ENCODE measurements around the gene FAM209A.
"Not testable (repeated sequence)": the region's sequence is repeated elsewhere in the genome, so short reads cannot be mapped to it uniquely, and the experiment has no call there.

The FAM209A gene

DNA sequence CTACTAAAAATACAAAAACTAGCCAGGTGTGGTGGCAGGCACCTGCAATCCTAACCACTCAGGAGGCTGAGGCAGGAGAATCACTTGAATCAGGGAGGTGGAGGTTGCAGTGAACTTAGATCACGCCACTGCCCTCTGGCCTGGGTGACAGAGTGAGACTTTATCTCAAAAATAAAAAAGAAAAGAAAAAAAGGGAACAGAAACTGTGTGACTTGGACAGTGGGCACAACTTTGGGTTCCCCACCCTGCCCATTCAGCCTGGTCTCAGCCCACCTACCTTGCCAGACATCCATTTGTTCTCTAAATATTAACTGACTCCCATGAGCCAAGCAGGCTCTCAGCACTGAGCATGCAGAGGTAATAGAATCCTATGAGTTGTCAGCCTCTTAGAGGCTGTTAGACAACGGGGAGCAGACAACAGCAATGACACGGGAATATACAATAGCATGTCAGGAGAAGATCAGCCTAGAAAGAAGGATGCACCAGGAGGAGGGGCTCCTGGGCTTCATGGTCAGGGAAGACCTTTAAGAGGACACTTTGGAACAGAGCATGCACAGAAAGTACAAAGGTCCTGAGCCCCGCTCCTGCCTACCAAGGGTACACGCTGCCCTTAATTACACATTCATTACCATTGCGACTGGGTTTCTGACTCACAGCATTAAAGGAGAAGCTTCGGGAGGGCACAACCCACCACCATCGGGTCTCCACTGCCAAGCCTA, 28.5 kb downstream of the FAM209A start:
- no peaks in the 10 kb centered on the region for H4K20me1 ChIP-seq (ENCODE audit: insufficient read depth, low read length)
- H3K9ac ChIP-seq (ENCODE audit: low read length) = peak overlapping the region; percentile 9; the same call in 1 of the 2 replicates
- H3K4me3 ChIP-seq (ENCODE audit: low read length) = peak overlapping the region; percentile 36
- peak overlapping the region; percentile 56; the same call in 1 of the 2 replicates for H2AFZ ChIP-seq (ENCODE audit: low read depth, low read length)
- H3K27ac ChIP-seq (ENCODE audit: low read length) = peak overlapping the region; percentile 31
- H3K4me2 ChIP-seq (ENCODE audit: low read length) = peak overlapping the region; percentile 63
- TF ChIP-seq, protein P1, sequence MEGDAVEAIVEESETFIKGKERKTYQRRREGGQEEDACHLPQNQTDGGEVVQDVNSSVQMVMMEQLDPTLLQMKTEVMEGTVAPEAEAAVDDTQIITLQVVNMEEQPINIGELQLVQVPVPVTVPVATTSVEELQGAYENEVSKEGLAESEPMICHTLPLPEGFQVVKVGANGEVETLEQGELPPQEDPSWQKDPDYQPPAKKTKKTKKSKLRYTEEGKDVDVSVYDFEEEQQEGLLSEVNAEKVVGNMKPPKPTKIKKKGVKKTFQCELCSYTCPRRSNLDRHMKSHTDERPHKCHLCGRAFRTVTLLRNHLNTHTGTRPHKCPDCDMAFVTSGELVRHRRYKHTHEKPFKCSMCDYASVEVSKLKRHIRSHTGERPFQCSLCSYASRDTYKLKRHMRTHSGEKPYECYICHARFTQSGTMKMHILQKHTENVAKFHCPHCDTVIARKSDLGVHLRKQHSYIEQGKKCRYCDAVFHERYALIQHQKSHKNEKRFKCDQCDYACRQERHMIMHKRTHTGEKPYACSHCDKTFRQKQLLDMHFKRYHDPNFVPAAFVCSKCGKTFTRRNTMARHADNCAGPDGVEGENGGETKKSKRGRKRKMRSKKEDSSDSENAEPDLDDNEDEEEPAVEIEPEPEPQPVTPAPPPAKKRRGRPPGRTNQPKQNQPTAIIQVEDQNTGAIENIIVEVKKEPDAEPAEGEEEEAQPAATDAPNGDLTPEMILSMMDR (IDR thresholded peaks at IDR 0.05; ENCODE audit: low read depth, low read length) = no peak
- no peak for TF ChIP-seq EZH2phosphoT487 (IDR thresholded peaks at IDR 0.05; ENCODE audit: low read depth)
- peaks cover 42% of the 10 kb centered on the region for H3K4me1 ChIP-seq (ENCODE audit: low read length)
- H3K9me3 ChIP-seq (ENCODE audit: insufficient read depth, low read length) = no peaks in the 10 kb centered on the region
- H3K36me3 ChIP-seq (replicated peaks; ENCODE audit: low read depth, low read length) = no peaks in the 10 kb centered on the region
- peaks cover 16% of the 10 kb centered on the region for H3K27me3 ChIP-seq (ENCODE audit: low read depth, low read length)
- H3K79me2 ChIP-seq (ENCODE audit: low read length) = no peaks in the 10 kb centered on the region

DNA sequence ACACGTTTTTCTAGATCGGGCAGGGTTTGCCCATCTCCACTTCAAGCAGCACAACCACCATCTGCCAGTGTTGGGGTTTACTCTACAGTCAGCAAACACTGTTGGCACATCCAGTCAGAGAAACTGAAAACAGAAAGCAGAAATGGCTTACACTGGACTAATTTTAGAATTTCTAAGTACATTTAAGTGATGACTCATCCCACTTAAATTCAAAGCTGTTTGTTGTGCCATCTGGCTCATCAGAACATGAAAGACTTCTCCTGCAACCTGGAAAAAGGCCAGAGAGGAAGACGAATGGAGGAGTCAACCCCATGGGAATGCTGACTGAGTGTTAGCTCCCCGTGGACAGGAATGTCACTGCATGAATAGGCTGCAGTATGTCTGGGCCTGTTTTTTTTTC, 30.3 kb downstream of the FAM209A start:
- Histone ChIP-seq H3K9me3 (ENCODE audit: insufficient read depth, low read length) (no peaks in the 10 kb centered on the region), H3K27ac (ENCODE audit: low read length) (peak overlapping the region; percentile 64), H3K27me3 (ENCODE audit: low read depth, low read length) (peaks cover 10% of the 10 kb centered on the region), H2AFZ (ENCODE audit: low read depth, low read length) (no peak overlapping the region), H3K9ac (ENCODE audit: low read length) (peak overlapping the region; percentile 7; the same call in 1 of the 2 replicates), H3K36me3 (replicated peaks; ENCODE audit: low read depth, low read length) (no peaks in the 10 kb centered on the region), H4K20me1 (ENCODE audit: insufficient read depth, low read length) (no peaks in the 10 kb centered on the region), H3K4me1 (ENCODE audit: low read length) (peaks cover 42% of the 10 kb centered on the region), H3K4me3 (ENCODE audit: low read length) (peak overlapping the region; percentile 39), H3K79me2 (ENCODE audit: low read length) (no peaks in the 10 kb centered on the region), H3K4me2 (ENCODE audit: low read length) (peak overlapping the region; percentile 68)
- no peak for TF ChIP-seq EZH2phosphoT487 (IDR thresholded peaks at IDR 0.05; ENCODE audit: low read depth)
- TF ChIP-seq, protein P1 (IDR thresholded peaks at IDR 0.05; ENCODE audit: low read depth, low read length) = no peak

DNA sequence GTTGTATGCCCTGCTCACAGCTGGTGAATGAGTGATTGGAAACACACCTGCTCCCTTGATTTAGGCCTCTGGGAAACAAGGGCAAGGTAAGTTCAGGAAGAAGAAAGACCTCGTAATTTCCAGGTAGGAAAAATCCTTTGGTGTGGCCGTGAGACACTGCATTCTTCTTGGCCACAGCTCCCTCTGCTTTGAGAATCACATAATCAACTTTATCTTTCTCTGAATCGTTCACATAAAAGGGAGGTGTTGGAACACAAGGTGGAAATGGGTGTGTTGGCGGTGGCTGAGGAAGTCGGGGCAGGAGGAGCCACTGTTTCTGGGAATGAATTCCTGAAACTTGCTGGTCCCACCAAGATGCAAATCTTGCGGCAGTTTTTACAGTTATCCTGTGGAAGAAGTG, 34.4 kb downstream of the FAM209A start:
- Histone ChIP-seq H3K4me2 (ENCODE audit: low read length) (no peak overlapping the region), H3K9ac (ENCODE audit: low read length) (no peak overlapping the region), H4K20me1 (ENCODE audit: insufficient read depth, low read length) (no peaks in the 10 kb centered on the region), H3K79me2 (ENCODE audit: low read length) (no peaks in the 10 kb centered on the region), H3K36me3 (replicated peaks; ENCODE audit: low read depth, low read length) (no peaks in the 10 kb centered on the region), H3K27ac (ENCODE audit: low read length) (no peak overlapping the region), H3K4me1 (ENCODE audit: low read length) (peaks cover 16% of the 10 kb centered on the region), H3K9me3 (ENCODE audit: insufficient read depth, low read length) (no peaks in the 10 kb centered on the region), H2AFZ (ENCODE audit: low read depth, low read length) (no peak overlapping the region), H3K27me3 (ENCODE audit: low read depth, low read length) (peaks cover 10% of the 10 kb centered on the region), H3K4me3 (ENCODE audit: low read length) (no peak overlapping the region)
- TF ChIP-seq, protein P1 (IDR thresholded peaks at IDR 0.05; ENCODE audit: low read depth, low read length) = no peak
- no peak for TF ChIP-seq EZH2phosphoT487 (IDR thresholded peaks at IDR 0.05; ENCODE audit: low read depth)

- not testable (repeated sequence) for H3K9me3 ChIP-seq (ENCODE audit: insufficient read depth, low read length); H3K4me1 ChIP-seq (ENCODE audit: low read length); H3K79me2 ChIP-seq (ENCODE audit: low read length); H4K20me1 ChIP-seq (ENCODE audit: insufficient read depth, low read length); H3K4me2 ChIP-seq (ENCODE audit: low read length); H3K4me3 ChIP-seq (ENCODE audit: low read length); H3K36me3 ChIP-seq (replicated peaks; ENCODE audit: low read depth, low read length); H3K27me3 ChIP-seq (ENCODE audit: low read depth, low read length); H3K27ac ChIP-seq (ENCODE audit: low read length); H2AFZ ChIP-seq (ENCODE audit: low read depth, low read length); H3K9ac ChIP-seq (ENCODE audit: low read length)
Observed at GRCh38 chr20:56564526-56564925, 40.0 kb downstream of the FAM209A start.

All from OCI-LY3 (cell line).